HCT116 (cell line): ENCODE measurements around the gene RECK. TPM values are rescaled to one million over a fixed set of nuclear protein-coding genes. Genes with fewer than 3 reads are reported as not detected.

Source experiments
- ATAC-seq: fragments of 200-7000 bp; cut with Tn5 transposase; 2 replicates; pipeline ENCODE4 v1.9.1; 2020; ENCODE audit warnings: mild to moderate bottlenecking, moderate library complexity
- BruUV-seq: library from RNA; stranded (reverse); fragments of 400-500 nt; replicated peaks from 2 replicates; lab custom pipeline; 2021; lab: Mats Ljungman, UMichigan
- CTCF ChIA-PET: fragments of 300-600 bp; sonication (Branson Sonifier 250); formaldehyde crosslinking; loops from one replicate; lab custom pipeline; 2021; ENCODE audit warnings: antibody characterized with exemption; lab: Charles Lee
- POLR2A ChIA-PET: fragments of 300-600, 350-600 bp; sonication (Branson Sonifier 250); formaldehyde crosslinking; loops from one replicate; lab custom pipeline; 2021; ENCODE audit warnings: antibody characterized with exemption; lab: Charles Lee
- RAD21 ChIA-PET, 2 experiments: fragments of 300-600 bp; sonication (Branson Sonifier 250); formaldehyde crosslinking; loops; one replicate each; lab custom pipeline; 2023; ENCODE audit warnings: low total read pairs in 2 of 2; ENCODE audit not compliant: uncharacterized antibody in 2 of 2, unreplicated experiment in 2 of 2, low non-redundant PET in 1 of 2; lab: Charles Lee
- DNase-seq: peaks from one replicate; pipeline ENCODE4 v3.0.0-alpha.2; 2010; ENCODE audit warnings: low read depth, low spot score
- H2AFZ ChIP-seq: fragments of 200-600 bp; shearing (Covaris generic), sonication (generic); 2 replicates; pipeline ENCODE4 v1.6.1; 2017; ENCODE audit warnings: low read depth, mixed run types, mixed read lengths, antibody characterized with exemption, low read length; ENCODE audit not compliant: poor library complexity, severe bottlenecking
- H3K27ac ChIP-seq: 2 replicates; pipeline ENCODE4 v1.5.1; 2012; ENCODE audit warnings: low read depth, low read length
- H3K27me3 ChIP-seq: fragments of 200-600 bp; sonication (generic); 2 replicates; pipeline ENCODE4 v1.6.1; 2016; ENCODE audit warnings: mixed run types, low read length, mixed read lengths; ENCODE audit not compliant: insufficient read depth
- H3K36me3 ChIP-seq, 2 experiments: fragments of 200-500 bp in 1 of 2; fragments of 200-600 bp in 1 of 2; sonication (Bioruptor generic) in 1 of 2; sonication (generic) in 1 of 2; 2 replicates each; pipeline versions ENCODE4 v1.5.1 to v1.6.1; 2014 to 2016; ENCODE audit warnings: low read length in 2 of 2, inconsistent platforms in 1 of 2, mixed read lengths in 1 of 2, mixed run types in 1 of 2; ENCODE audit not compliant: insufficient read depth in 2 of 2, control insufficient read depth in 1 of 2
- H3K4me1 ChIP-seq, 2 experiments: fragments of 200-600 bp in 1 of 2; sonication (generic) in 1 of 2; 2 replicates each; pipeline versions ENCODE4 v1.5.1 to v1.6.1; 2012 to 2017; ENCODE audit warnings: low read length in 2 of 2, inconsistent platforms in 1 of 2, mild to moderate bottlenecking in 1 of 2, mixed read lengths in 1 of 2, mixed run types in 1 of 2, moderate library complexity in 1 of 2; ENCODE audit not compliant: insufficient read depth in 2 of 2, control insufficient read depth in 1 of 2
- H3K4me2 ChIP-seq: fragments of 200-600 bp; sonication (generic); 2 replicates; pipeline ENCODE4 v1.6.1; 2017; ENCODE audit warnings: mixed run types, low read length, mixed read lengths
- H3K4me3 ChIP-seq, 2 experiments: fragments of 200-600 bp in 1 of 2; sonication (generic) in 1 of 2; replicated peaks in 1 of 2; 2 replicates each; pipeline ENCODE4 v1.5.1; 2011 to 2016; ENCODE audit warnings: low read length in 2 of 2, control low read depth in 1 of 2, low read depth in 1 of 2, mild to moderate bottlenecking in 1 of 2, mixed read lengths in 1 of 2, mixed run types in 1 of 2
- H3K79me2 ChIP-seq: fragments of 200-600 bp; sonication (generic); 2 replicates; pipeline ENCODE4 v1.6.1; 2017; ENCODE audit warnings: mild to moderate bottlenecking, mixed run types, low read length, moderate library complexity, mixed read lengths; ENCODE audit not compliant: insufficient read depth
- H3K9ac ChIP-seq: fragments of 200-600 bp; sonication (generic); 2 replicates; pipeline ENCODE4 v1.6.1; 2016; ENCODE audit warnings: low read length, mixed read lengths
- H3K9me2 ChIP-seq: fragments of 200-600 bp; sonication (generic), shearing (Covaris generic); 2 replicates; pipeline ENCODE4 v1.6.1; 2017; ENCODE audit warnings: mixed run types, mild to moderate bottlenecking, moderate library complexity; ENCODE audit not compliant: insufficient read depth
- H3K9me3 ChIP-seq, 2 experiments: fragments of 200-500 bp in 1 of 2; fragments of 200-600 bp in 1 of 2; sonication (Bioruptor generic) in 1 of 2; sonication (generic) in 1 of 2; 2 replicates each; pipeline ENCODE4 v1.6.1; 2014 to 2017; ENCODE audit warnings: low read length in 2 of 2, mixed read lengths in 2 of 2, inconsistent platforms in 1 of 2, low read depth in 1 of 2, mild to moderate bottlenecking in 1 of 2, mixed run types in 1 of 2, moderate library complexity in 1 of 2; ENCODE audit not compliant: control insufficient read depth in 1 of 2, insufficient read depth in 1 of 2
- H4K20me1 ChIP-seq: fragments of 200-600 bp; sonication (generic), shearing (Covaris generic); 2 replicates; pipeline ENCODE4 v1.6.1; 2017; ENCODE audit warnings: mixed run types, mild to moderate bottlenecking, moderate library complexity; ENCODE audit not compliant: insufficient read depth
- ATF3 ChIP-seq: IDR thresholded peaks from 2 replicates; pipeline ENCODE4 v1.6.1; 2012
- CBX3 ChIP-seq: IDR thresholded peaks from 2 replicates; pipeline ENCODE4 v1.6.1; 2012; ENCODE audit warnings: low read depth
- EGR1 ChIP-seq: IDR thresholded peaks from 2 replicates; pipeline ENCODE4 v1.6.1; 2012; ENCODE audit warnings: low read depth
- ELF1 ChIP-seq: IDR thresholded peaks from 2 replicates; pipeline ENCODE4 v1.6.1; 2012; ENCODE audit warnings: low read depth, borderline replicate concordance
- EZH2 ChIP-seq: fragments of 200-600 bp; sonication (generic); IDR thresholded peaks from 2 replicates; pipeline ENCODE4 v1.6.1; 2017; ENCODE audit warnings: antibody characterized with exemption, mixed run types
- EZH2phosphoT487 ChIP-seq: fragments of 200-600 bp; IDR thresholded peaks from 2 replicates; pipeline ENCODE4 v1.6.1; 2018; ENCODE audit warnings: antibody characterized with exemption, borderline replicate concordance
- JUND ChIP-seq: IDR thresholded peaks from 2 replicates; pipeline ENCODE4 v1.6.1; 2012
- POLR2A ChIP-seq: IDR thresholded peaks from 2 replicates; pipeline ENCODE4 v1.7.0; 2011; ENCODE audit warnings: borderline replicate concordance; ENCODE audit not compliant: insufficient read depth, insufficient read length; ENCODE audit errors: extremely low read depth
- SIN3A ChIP-seq: IDR thresholded peaks from 2 replicates; pipeline ENCODE4 v1.6.1; 2012; ENCODE audit warnings: low read depth
- SRF ChIP-seq: IDR thresholded peaks from 2 replicates; pipeline ENCODE4 v1.6.1; 2012; ENCODE audit warnings: low read depth
- YY1 ChIP-seq: IDR thresholded peaks from 2 replicates; pipeline ENCODE4 v1.6.1; 2011; ENCODE audit warnings: low read length, low read depth, moderate library complexity, mild to moderate bottlenecking; ENCODE audit not compliant: insufficient replicate concordance; ENCODE audit errors: extremely low read depth
- ZBTB33 ChIP-seq: IDR thresholded peaks from 2 replicates; pipeline ENCODE4 v1.6.1; 2011; ENCODE audit warnings: mild to moderate bottlenecking, low read length, moderate library complexity; ENCODE audit not compliant: insufficient replicate concordance; ENCODE audit errors: extremely low read depth
- intact Hi-C: fragments of 100-400 bp; cut with micrococcal nuclease; formaldehyde crosslinking; loops from 2 replicates; pipeline ENCODE4 v1.10.0; 2022
- total RNA-seq: library from RNA; stranded (reverse); gene quantifications from one replicate; pipeline ENCODE4 v1.2.1, GENCODE V29; 2021; ENCODE audit not compliant: unreplicated experiment
- TF ChIP-seq, protein P1 (sequence below), 3 experiments: fragments of 200-600 bp in 1 of 3; sonication (generic) in 1 of 3; IDR thresholded peaks in 2 of 3; conservative IDR thresholded peaks in 1 of 3; 2 replicates each; pipeline ENCODE4 v1.5.1; 2012 to 2017; ENCODE audit warnings: low read depth in 2 of 3, low read length in 2 of 3, antibody characterized with exemption in 1 of 3, borderline replicate concordance in 1 of 3, control low read depth in 1 of 3, mild to moderate bottlenecking in 1 of 3, mixed read lengths in 1 of 3, mixed run types in 1 of 3, moderate library complexity in 1 of 3; ENCODE audit not compliant: insufficient read depth in 1 of 3
- TF ChIP-seq, protein P2 (sequence below): IDR thresholded peaks from 2 replicates; pipeline ENCODE4 v1.6.1; 2012; ENCODE audit warnings: low read depth
- TF ChIP-seq, protein P3 (sequence below): IDR thresholded peaks from 2 replicates; pipeline ENCODE4 v1.6.1; 2012

Gene RECK
- total RNA-seq, 1 experiment from 2014 or later: 3.8 TPM

- no peak overlapping the region for H3K27ac ChIP-seq
- DNase-seq (no peak), ATAC-seq (no peak)
- no peaks in the 10 kb centered on the region for H3K27me3 ChIP-seq
- H3K4me1 ChIP-seq: peaks cover 0 to 15% of the 10 kb centered on the region in 2 experiments; a peak in 1 of 4 replicates
- ChIA-PET POLR2A (no interaction called here), CTCF (no interaction called here), RAD21 (no interaction called here)
- intact Hi-C loops: no loop called here
- no peaks in the 10 kb centered on the region for H3K9me2 ChIP-seq
- H3K9me3 ChIP-seq: no peaks in the 10 kb centered on the region; a peak in 1 of 4 replicates
- no peaks in the 10 kb centered on the region for H4K20me1 ChIP-seq
- H3K79me2 ChIP-seq: no peaks in the 10 kb centered on the region
- H3K4me3 ChIP-seq: no peak overlapping the region
- no TSS peak for BruUV-seq
- H3K9ac ChIP-seq: no peak overlapping the region
- TF ChIP-seq POLR2A (no peak), YY1 (no peak), ZBTB33 (no peak), ELF1 (no peak), ATF3 (no peak), CBX3 (no peak), JUND (no peak), EZH2phosphoT487 (no peak), EGR1 (no peak), SIN3A (no peak), EZH2 (no peak), SRF (no peak)
- TF ChIP-seq, protein P1, sequence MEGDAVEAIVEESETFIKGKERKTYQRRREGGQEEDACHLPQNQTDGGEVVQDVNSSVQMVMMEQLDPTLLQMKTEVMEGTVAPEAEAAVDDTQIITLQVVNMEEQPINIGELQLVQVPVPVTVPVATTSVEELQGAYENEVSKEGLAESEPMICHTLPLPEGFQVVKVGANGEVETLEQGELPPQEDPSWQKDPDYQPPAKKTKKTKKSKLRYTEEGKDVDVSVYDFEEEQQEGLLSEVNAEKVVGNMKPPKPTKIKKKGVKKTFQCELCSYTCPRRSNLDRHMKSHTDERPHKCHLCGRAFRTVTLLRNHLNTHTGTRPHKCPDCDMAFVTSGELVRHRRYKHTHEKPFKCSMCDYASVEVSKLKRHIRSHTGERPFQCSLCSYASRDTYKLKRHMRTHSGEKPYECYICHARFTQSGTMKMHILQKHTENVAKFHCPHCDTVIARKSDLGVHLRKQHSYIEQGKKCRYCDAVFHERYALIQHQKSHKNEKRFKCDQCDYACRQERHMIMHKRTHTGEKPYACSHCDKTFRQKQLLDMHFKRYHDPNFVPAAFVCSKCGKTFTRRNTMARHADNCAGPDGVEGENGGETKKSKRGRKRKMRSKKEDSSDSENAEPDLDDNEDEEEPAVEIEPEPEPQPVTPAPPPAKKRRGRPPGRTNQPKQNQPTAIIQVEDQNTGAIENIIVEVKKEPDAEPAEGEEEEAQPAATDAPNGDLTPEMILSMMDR (IDR thresholded peaks at IDR 0.05 in 2 of 3, conservative IDR thresholded peaks at IDR 0.05 in 1 of 3; ENCODE audit: borderline replicate concordance in 1 of 3, insufficient read depth in 1 of 3, low read depth in 2 of 3, low read length in 2 of 3): no peak
- TF ChIP-seq, protein P2, sequence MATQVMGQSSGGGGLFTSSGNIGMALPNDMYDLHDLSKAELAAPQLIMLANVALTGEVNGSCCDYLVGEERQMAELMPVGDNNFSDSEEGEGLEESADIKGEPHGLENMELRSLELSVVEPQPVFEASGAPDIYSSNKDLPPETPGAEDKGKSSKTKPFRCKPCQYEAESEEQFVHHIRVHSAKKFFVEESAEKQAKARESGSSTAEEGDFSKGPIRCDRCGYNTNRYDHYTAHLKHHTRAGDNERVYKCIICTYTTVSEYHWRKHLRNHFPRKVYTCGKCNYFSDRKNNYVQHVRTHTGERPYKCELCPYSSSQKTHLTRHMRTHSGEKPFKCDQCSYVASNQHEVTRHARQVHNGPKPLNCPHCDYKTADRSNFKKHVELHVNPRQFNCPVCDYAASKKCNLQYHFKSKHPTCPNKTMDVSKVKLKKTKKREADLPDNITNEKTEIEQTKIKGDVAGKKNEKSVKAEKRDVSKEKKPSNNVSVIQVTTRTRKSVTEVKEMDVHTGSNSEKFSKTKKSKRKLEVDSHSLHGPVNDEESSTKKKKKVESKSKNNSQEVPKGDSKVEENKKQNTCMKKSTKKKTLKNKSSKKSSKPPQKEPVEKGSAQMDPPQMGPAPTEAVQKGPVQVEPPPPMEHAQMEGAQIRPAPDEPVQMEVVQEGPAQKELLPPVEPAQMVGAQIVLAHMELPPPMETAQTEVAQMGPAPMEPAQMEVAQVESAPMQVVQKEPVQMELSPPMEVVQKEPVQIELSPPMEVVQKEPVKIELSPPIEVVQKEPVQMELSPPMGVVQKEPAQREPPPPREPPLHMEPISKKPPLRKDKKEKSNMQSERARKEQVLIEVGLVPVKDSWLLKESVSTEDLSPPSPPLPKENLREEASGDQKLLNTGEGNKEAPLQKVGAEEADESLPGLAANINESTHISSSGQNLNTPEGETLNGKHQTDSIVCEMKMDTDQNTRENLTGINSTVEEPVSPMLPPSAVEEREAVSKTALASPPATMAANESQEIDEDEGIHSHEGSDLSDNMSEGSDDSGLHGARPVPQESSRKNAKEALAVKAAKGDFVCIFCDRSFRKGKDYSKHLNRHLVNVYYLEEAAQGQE: no peak
- TF ChIP-seq, protein P3, sequence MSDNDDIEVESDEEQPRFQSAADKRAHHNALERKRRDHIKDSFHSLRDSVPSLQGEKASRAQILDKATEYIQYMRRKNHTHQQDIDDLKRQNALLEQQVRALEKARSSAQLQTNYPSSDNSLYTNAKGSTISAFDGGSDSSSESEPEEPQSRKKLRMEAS: no peak
- H3K4me2 ChIP-seq: no peak overlapping the region
- H3K36me3 ChIP-seq: no peaks in the 10 kb centered on the region
- H2AFZ ChIP-seq: no peak overlapping the region
These were observed 121.4 kb downstream of the RECK start for GRCh38 chr9:36158122-36158521.
